Measurements from ENCODE around the gene PITPNM2.
A peak's percentile ranks its signal among the peaks of the same experiment; 100 is the strongest.

Gene PITPNM2

DNA sequence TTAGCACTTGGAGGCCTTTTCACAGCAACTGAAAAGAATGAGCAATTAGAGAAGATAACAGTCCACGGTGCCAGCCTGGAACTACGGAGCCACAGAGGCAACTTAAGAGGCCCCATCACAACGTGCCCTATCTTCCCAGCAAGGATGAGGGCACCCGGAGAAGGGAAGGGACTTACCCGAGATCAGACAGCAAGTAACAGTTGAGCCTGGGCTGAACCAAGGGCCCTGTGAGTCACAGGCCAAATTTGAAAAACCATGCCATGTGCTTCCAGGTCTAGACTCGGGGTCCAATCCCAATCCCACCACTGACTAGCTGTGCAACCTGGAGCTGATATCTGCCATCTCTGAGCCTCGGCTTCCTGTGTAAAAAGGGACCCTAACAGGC is 42.2 kb downstream of the PITPNM2 start:
- Histone ChIP-seq H3K9me3 (replicated peaks in 1 of 2; ENCODE audit: control insufficient read depth in 2 of 2, insufficient read depth in 1 of 2, low read depth in 1 of 2, low read length in 2 of 2) (no peaks in the 10 kb centered on the region), H3K27ac (replicated peaks; ENCODE audit: low read length) (no peak overlapping the region), H2AK5ac (ENCODE audit: low read depth, low read length) (no peak overlapping the region), H2BK120ac (ENCODE audit: low read depth, low read length) (no peak overlapping the region), H2AFZ (ENCODE audit: low read length) (no peak overlapping the region), H3K27me3 (ENCODE audit: control insufficient read depth in 3 of 3, insufficient read depth in 3 of 3, low read depth in 1 of 3, low read length in 3 of 3) (no peaks in the 10 kb centered on the region), H4K91ac (ENCODE audit: low read depth, low read length, poor library complexity) (no peak overlapping the region), H2BK12ac (ENCODE audit: low read length) (no peak overlapping the region), H4K8ac (ENCODE audit: low read depth, low read length) (no peak overlapping the region), H2BK5ac (ENCODE audit: low read length) (no peak overlapping the region), H3K4me2 (ENCODE audit: insufficient read depth, low read length, poor library complexity, severe bottlenecking) (no peak overlapping the region), H2BK15ac (ENCODE audit: low read length) (no peak overlapping the region), H3K4me3 (ENCODE audit: low read length in 2 of 2) (no peak overlapping the region), H3K9ac (ENCODE audit: low read depth, low read length, poor library complexity) (no peak overlapping the region), H3K79me1 (ENCODE audit: low read depth, low read length) (no peaks in the 10 kb centered on the region), H3K4ac (ENCODE audit: low read length) (no peak overlapping the region), H3K14ac (ENCODE audit: low read length) (no peak overlapping the region), H3K4me1 (ENCODE audit: control insufficient read depth in 2 of 2, insufficient read depth in 1 of 2, low read depth in 1 of 2, low read length in 2 of 2) (peaks cover 27 to 39% of the 10 kb centered on the region in 2 donors), H3K23ac (ENCODE audit: low read depth, low read length, poor library complexity) (peak overlapping the region; percentile 12), H3K36me3 (replicated peaks in 1 of 2; ENCODE audit: control insufficient read depth in 2 of 2, insufficient read depth in 2 of 2, low read length in 2 of 2) (peaks cover 0 to 14% of the 10 kb centered on the region in 2 donors), H3K18ac (ENCODE audit: low read length) (peak overlapping the region; percentile 36)
- DNase-seq (ENCODE audit: low spot score), result no peak
- WGBS, 2 donors (ENCODE audit: extremely low coverage in 2 of 2, insufficient read length in 2 of 2, insufficient replicate concordance in 1 of 2), result no CpG with 5 or more reads among the region's 7 CpGs

DNA sequence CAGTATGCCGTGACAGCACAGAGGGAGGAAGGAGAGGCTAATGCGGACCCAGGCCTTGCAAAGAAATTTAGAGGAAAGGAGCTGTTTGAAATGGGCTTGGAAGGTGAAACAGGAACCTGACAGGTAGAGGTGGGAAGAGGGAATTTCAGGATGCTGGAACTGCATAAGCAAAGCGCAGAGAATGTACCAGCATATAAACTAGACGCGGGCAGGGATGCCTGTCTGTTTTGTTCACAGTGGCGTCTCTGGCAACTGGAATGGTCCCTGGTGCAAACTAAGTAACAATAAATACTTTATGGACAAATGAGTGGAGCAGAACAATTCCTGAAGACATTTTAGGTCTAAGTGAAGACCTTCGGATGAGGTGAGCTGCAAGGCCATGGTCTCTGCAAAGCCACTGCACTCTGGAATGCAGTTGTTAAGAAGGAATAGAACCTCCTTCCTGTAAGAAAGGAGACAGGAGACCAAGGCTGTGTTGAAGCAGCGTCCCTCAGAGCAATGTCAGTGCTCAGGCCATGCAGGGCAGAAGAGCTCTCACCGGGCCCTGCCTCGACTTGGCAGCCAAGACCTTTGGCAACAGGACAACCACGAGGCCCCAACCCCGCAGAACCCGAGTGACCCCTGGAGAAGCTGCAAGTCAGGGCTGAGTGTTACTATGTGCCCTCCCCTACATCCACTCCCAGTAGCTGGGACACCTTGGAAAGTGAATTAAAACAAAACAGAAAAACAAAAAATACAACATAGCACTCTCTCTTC is 42.8 kb downstream of the PITPNM2 start:
- no CpG with 5 or more reads among the region's 13 CpGs for WGBS, 2 donors (ENCODE audit: extremely low coverage in 2 of 2, insufficient read length in 2 of 2, insufficient replicate concordance in 1 of 2)
- Histone ChIP-seq H2BK5ac (ENCODE audit: low read length) (no peak overlapping the region), H3K9ac (ENCODE audit: low read depth, low read length, poor library complexity) (no peak overlapping the region), H4K91ac (ENCODE audit: low read depth, low read length, poor library complexity) (no peak overlapping the region), H2AFZ (ENCODE audit: low read length) (no peak overlapping the region), H3K4ac (ENCODE audit: low read length) (no peak overlapping the region), H3K4me1 (ENCODE audit: control insufficient read depth in 2 of 2, insufficient read depth in 1 of 2, low read depth in 1 of 2, low read length in 2 of 2) (peaks cover 29 to 37% of the 10 kb centered on the region in 2 donors), H3K36me3 (replicated peaks in 1 of 2; ENCODE audit: control insufficient read depth in 2 of 2, insufficient read depth in 2 of 2, low read length in 2 of 2) (peaks cover 0 to 14% of the 10 kb centered on the region in 2 donors), H3K4me3 (ENCODE audit: low read length in 2 of 2) (no peak overlapping the region), H3K9me3 (replicated peaks in 1 of 2; ENCODE audit: control insufficient read depth in 2 of 2, insufficient read depth in 1 of 2, low read depth in 1 of 2, low read length in 2 of 2) (no peaks in the 10 kb centered on the region), H4K8ac (ENCODE audit: low read depth, low read length) (no peak overlapping the region), H3K23ac (ENCODE audit: low read depth, low read length, poor library complexity) (no peak overlapping the region), H3K27ac (replicated peaks; ENCODE audit: low read length) (no peak overlapping the region), H3K79me1 (ENCODE audit: low read depth, low read length) (no peaks in the 10 kb centered on the region), H2BK15ac (ENCODE audit: low read length) (no peak overlapping the region), H3K4me2 (ENCODE audit: insufficient read depth, low read length, poor library complexity, severe bottlenecking) (no peak overlapping the region), H2AK5ac (ENCODE audit: low read depth, low read length) (no peak overlapping the region), H3K27me3 (ENCODE audit: control insufficient read depth in 3 of 3, insufficient read depth in 3 of 3, low read depth in 1 of 3, low read length in 3 of 3) (no peaks in the 10 kb centered on the region), H3K18ac (ENCODE audit: low read length) (no peak overlapping the region), H2BK120ac (ENCODE audit: low read depth, low read length) (no peak overlapping the region), H3K14ac (ENCODE audit: low read length) (no peak overlapping the region), H2BK12ac (ENCODE audit: low read length) (no peak overlapping the region)
- no peak for DNase-seq (ENCODE audit: low spot score)

- Histone ChIP-seq H3K4me3 (ENCODE audit: low read length in 2 of 2) (no peak overlapping the region), H3K18ac (ENCODE audit: low read length) (peak overlapping the region; percentile 0), H2BK5ac (ENCODE audit: low read length) (no peak overlapping the region), H3K9ac (ENCODE audit: low read depth, low read length, poor library complexity) (no peak overlapping the region), H3K4me2 (ENCODE audit: insufficient read depth, low read length, poor library complexity, severe bottlenecking) (no peak overlapping the region), H3K4ac (ENCODE audit: low read length) (no peak overlapping the region), H4K91ac (ENCODE audit: low read depth, low read length, poor library complexity) (no peak overlapping the region), H2AFZ (ENCODE audit: low read length) (no peak overlapping the region), H3K4me1 (ENCODE audit: control insufficient read depth in 2 of 2, insufficient read depth in 1 of 2, low read depth in 1 of 2, low read length in 2 of 2) (peaks cover 30 to 35% of the 10 kb centered on the region in 2 donors), H4K8ac (ENCODE audit: low read depth, low read length) (no peak overlapping the region), H3K9me3 (replicated peaks in 1 of 2; ENCODE audit: control insufficient read depth in 2 of 2, insufficient read depth in 1 of 2, low read depth in 1 of 2, low read length in 2 of 2) (no peaks in the 10 kb centered on the region), H3K36me3 (replicated peaks in 1 of 2; ENCODE audit: control insufficient read depth in 2 of 2, insufficient read depth in 2 of 2, low read length in 2 of 2) (peaks cover 0 to 14% of the 10 kb centered on the region in 2 donors), H3K27me3 (ENCODE audit: control insufficient read depth in 3 of 3, insufficient read depth in 3 of 3, low read depth in 1 of 3, low read length in 3 of 3) (no peaks in the 10 kb centered on the region), H3K14ac (ENCODE audit: low read length) (no peak overlapping the region), H2BK12ac (ENCODE audit: low read length) (no peak overlapping the region), H3K23ac (ENCODE audit: low read depth, low read length, poor library complexity) (no peak overlapping the region), H3K79me1 (ENCODE audit: low read depth, low read length) (no peaks in the 10 kb centered on the region), H2AK5ac (ENCODE audit: low read depth, low read length) (no peak overlapping the region), H2BK120ac (ENCODE audit: low read depth, low read length) (no peak overlapping the region), H2BK15ac (ENCODE audit: low read length) (no peak overlapping the region), H3K27ac (replicated peaks; ENCODE audit: low read length) (no peak overlapping the region)
- no CpG with 5 or more reads among the region's 9 CpGs for WGBS, 2 donors (ENCODE audit: extremely low coverage in 2 of 2, insufficient read length in 2 of 2, insufficient replicate concordance in 1 of 2)
- no peak for DNase-seq (ENCODE audit: low spot score)
These were observed 44.1 kb downstream of the PITPNM2 start for GRCh38 chr12:123106640-123107359.

DNA sequence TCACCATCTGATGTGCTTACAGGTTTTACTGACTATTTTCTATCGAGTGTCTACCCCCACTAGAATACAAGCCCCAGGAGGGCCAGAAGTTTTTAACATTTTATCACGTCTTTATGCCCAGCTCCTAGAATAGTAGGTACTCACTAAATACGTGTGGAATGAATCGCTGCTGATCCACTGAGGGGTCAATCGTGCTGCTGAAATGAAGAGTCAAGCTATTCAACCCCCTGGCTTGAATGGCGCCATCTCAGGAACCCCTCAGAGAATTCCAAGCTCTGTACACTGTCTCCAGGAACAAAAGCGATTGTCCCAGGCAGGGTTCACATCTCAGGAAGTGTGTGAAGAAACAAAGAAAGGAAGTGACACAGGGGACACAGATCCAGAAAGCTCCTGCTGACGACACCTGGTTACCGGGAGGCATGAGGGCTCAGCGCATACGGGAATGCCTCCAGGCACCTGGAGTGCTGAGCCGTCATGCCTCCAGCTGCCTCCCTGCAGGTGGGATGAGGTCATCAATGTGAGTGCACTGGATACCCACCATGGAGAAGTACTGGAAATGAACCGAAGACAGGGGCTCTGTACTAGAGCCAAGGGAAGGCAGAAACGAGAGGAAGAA is 45.6 kb downstream of the PITPNM2 start:
- no peak overlapping the region for H4K91ac ChIP-seq (ENCODE audit: low read depth, low read length, poor library complexity)
- no peak overlapping the region for H3K27ac ChIP-seq (replicated peaks; ENCODE audit: low read length)
- no peak overlapping the region for H3K14ac ChIP-seq (ENCODE audit: low read length)
- no peak overlapping the region for H2AFZ ChIP-seq (ENCODE audit: low read length)
- no peak overlapping the region for H3K23ac ChIP-seq (ENCODE audit: low read depth, low read length, poor library complexity)
- no peak overlapping the region for H2BK12ac ChIP-seq (ENCODE audit: low read length)
- no peak for DNase-seq (ENCODE audit: low spot score)
- H3K4me2 ChIP-seq (ENCODE audit: insufficient read depth, low read length, poor library complexity, severe bottlenecking), result no peak overlapping the region
- H3K9ac ChIP-seq (ENCODE audit: low read depth, low read length, poor library complexity), result no peak overlapping the region
- H3K79me1 ChIP-seq (ENCODE audit: low read depth, low read length), result no peaks in the 10 kb centered on the region
- no peak overlapping the region for H2AK5ac ChIP-seq (ENCODE audit: low read depth, low read length)
- WGBS, 2 donors (ENCODE audit: extremely low coverage in 2 of 2, insufficient read length in 2 of 2, insufficient replicate concordance in 1 of 2), result no CpG with 5 or more reads among the region's 14 CpGs
- H2BK15ac ChIP-seq (ENCODE audit: low read length), result no peak overlapping the region
- H3K4me3 ChIP-seq (ENCODE audit: low read length in 2 of 2), result no peak overlapping the region
- H3K4me1 ChIP-seq (ENCODE audit: control insufficient read depth in 2 of 2, insufficient read depth in 1 of 2, low read depth in 1 of 2, low read length in 2 of 2), result peaks cover 25 to 27% of the 10 kb centered on the region in 2 donors
- no peak overlapping the region for H2BK120ac ChIP-seq (ENCODE audit: low read depth, low read length)
- H3K27me3 ChIP-seq (ENCODE audit: control insufficient read depth in 3 of 3, insufficient read depth in 3 of 3, low read depth in 1 of 3, low read length in 3 of 3), result no peaks in the 10 kb centered on the region
- H3K4ac ChIP-seq (ENCODE audit: low read length), result no peak overlapping the region
- H2BK5ac ChIP-seq (ENCODE audit: low read length), result no peak overlapping the region
- H4K8ac ChIP-seq (ENCODE audit: low read depth, low read length), result no peak overlapping the region
- no peak overlapping the region for H3K18ac ChIP-seq (ENCODE audit: low read length)
- H3K36me3 ChIP-seq (replicated peaks in 1 of 2; ENCODE audit: control insufficient read depth in 2 of 2, insufficient read depth in 2 of 2, low read length in 2 of 2), result peaks cover 0 to 14% of the 10 kb centered on the region in 2 donors
- no peaks in the 10 kb centered on the region for H3K9me3 ChIP-seq (replicated peaks in 1 of 2; ENCODE audit: control insufficient read depth in 2 of 2, insufficient read depth in 1 of 2, low read depth in 1 of 2, low read length in 2 of 2)

Data from neuronal stem cell (in vitro differentiated cells).